ACC112 (cell line): ENCODE measurements around the gene GSG1L.

ENCODE experiments used
- H2AFZ ChIP-seq: fragments of 200-600 bp; sonication (generic); one replicate; pipeline ENCODE4 v1.6.0; 2017; ENCODE audit warnings: antibody characterized with exemption, low read length; ENCODE audit not compliant: unreplicated experiment
- H3K27ac ChIP-seq: fragments of 200-600 bp; sonication (generic); 2 replicates; pipeline ENCODE4 v1.5.1; 2014; ENCODE audit warnings: low read depth, mild to moderate bottlenecking, antibody characterized with exemption, low read length, moderate library complexity
- H3K27me3 ChIP-seq: fragments of 200-600 bp; sonication (generic); 2 replicates; pipeline ENCODE4 v1.6.1; 2014; ENCODE audit warnings: mild to moderate bottlenecking, antibody characterized with exemption, low read length, moderate library complexity, mixed read lengths; ENCODE audit not compliant: insufficient read depth
- H3K36me3 ChIP-seq: fragments of 200-600 bp; sonication (generic); 2 replicates; pipeline ENCODE4 v1.6.1; 2016; ENCODE audit warnings: mild to moderate bottlenecking, antibody characterized with exemption, low read length, moderate library complexity, mixed read lengths; ENCODE audit not compliant: insufficient read depth
- H3K4me1 ChIP-seq: fragments of 200-600 bp; sonication (generic); one replicate; pipeline ENCODE4 v1.6.1; 2016; ENCODE audit warnings: low read length, mixed read lengths; ENCODE audit not compliant: insufficient read depth, unreplicated experiment, control insufficient read depth
- H3K4me3 ChIP-seq: fragments of 200-600 bp; sonication (generic); 2 replicates; pipeline ENCODE4 v1.5.1; 2014; ENCODE audit warnings: mild to moderate bottlenecking, low read depth, low read length
- H3K79me2 ChIP-seq: fragments of 200-600 bp; sonication (generic); one replicate; pipeline ENCODE4 v1.6.0; 2016; ENCODE audit warnings: low read length; ENCODE audit not compliant: control insufficient read depth, unreplicated experiment, insufficient read depth

GSG1L gene

DNA sequence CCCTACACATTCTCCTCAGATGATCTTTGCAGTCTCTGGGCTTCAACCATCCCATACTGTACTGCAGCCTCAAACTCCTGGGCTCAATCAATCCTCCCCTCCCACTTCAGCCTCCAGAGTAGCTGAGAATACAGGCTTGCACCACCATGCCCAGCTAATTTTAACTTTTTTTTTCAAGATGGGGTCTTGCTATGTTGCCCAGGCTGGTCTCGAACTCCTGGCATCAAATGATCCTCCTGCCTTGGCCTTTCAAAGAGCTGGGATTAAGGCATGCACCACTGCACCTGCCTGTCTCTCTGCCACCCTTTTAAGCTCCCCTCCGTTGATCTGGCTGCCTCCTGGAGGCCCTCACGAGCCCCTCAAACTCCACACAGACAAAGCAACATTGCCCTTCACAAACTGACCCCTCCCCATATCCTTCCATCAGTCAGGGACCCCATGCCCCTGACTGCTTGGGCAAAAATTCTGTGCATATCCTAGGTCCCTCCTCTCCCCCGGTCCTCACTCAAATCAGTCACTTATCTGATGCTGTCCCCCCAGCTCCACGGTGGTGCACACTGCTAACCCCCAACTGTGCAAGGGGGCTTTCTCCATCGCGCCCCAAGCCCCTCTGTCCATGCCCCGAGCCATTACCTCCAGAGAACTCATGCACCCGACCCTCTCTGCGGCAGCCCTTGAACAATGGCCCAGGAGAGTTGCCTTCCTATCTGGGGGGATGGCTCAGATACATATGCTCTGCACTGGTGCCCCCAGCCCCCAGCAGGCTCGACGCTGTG lies 260.7 kb downstream of the GSG1L start:
- Histone ChIP-seq H3K4me3 (no peak overlapping the region), H3K27ac (no peak overlapping the region), H3K36me3 (no peaks in the 10 kb centered on the region), H3K27me3 (peaks cover 65% of the 10 kb centered on the region), H2AFZ (no peak overlapping the region), H3K79me2 (no peaks in the 10 kb centered on the region), H3K4me1 (no peaks in the 10 kb centered on the region)

DNA sequence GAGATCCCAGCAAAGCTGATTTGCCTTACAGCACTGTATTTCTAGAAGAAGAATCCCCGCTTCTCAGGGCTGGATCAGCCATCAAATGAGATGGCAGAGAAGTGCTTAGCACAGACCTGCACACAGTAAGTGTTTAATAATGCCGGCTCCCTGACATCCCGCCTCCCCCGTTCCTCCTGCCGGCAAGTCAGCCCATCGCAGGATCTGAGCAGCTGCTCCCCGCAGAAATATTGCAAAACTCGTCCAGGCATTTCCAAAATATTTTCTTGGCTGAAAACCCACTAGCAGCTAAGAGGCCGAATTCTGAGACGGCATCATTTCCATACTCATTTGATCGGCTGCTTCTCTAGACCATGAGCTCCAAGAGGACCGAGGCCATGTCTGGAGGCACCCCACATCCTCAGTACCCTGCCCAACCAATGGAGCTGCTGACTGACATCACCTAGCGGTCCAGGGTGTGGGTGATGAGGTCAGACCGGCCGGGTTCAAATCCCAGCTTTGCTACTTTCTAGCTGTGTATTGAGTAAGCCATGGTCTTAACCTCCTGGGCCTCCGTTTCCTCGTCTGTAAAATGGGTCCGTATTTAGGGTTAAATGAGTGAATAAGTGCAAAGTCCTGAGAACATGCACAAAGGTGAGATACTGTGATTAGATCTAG lies 262.1 kb downstream of the GSG1L start:
- Histone ChIP-seq H3K36me3 (no peaks in the 10 kb centered on the region), H2AFZ (no peak overlapping the region), H3K79me2 (no peaks in the 10 kb centered on the region), H3K27me3 (peaks cover 56% of the 10 kb centered on the region), H3K4me3 (no peak overlapping the region), H3K27ac (no peak overlapping the region), H3K4me1 (no peaks in the 10 kb centered on the region)

- peaks cover 50% of the 10 kb centered on the region for H3K27me3 ChIP-seq
Measured at GRCh38 chr16:27800817-27801216, 262.7 kb downstream of the GSG1L start.

GRCh38 chr16:27799896-27800295 lies 263.6 kb downstream of the GSG1L start:
- Histone ChIP-seq H3K4me1 (no peaks in the 10 kb centered on the region), H3K4me3 (no peak overlapping the region), H2AFZ (no peak overlapping the region), H3K36me3 (no peaks in the 10 kb centered on the region), H3K27ac (no peak overlapping the region), H3K27me3 (peaks cover 50% of the 10 kb centered on the region), H3K79me2 (no peaks in the 10 kb centered on the region)

More at GRCh38 chr16:27800817-27801216, 262.7 kb downstream of the GSG1L start:
- Histone ChIP-seq H3K27ac (no peak overlapping the region), H3K36me3 (no peaks in the 10 kb centered on the region), H3K4me1 (no peaks in the 10 kb centered on the region), H3K79me2 (no peaks in the 10 kb centered on the region), H2AFZ (no peak overlapping the region), H3K4me3 (no peak overlapping the region)

- no peaks in the 10 kb centered on the region for H3K36me3 ChIP-seq
- peaks cover 41% of the 10 kb centered on the region for H3K27me3 ChIP-seq
- no peak overlapping the region for H2AFZ ChIP-seq
- no peaks in the 10 kb centered on the region for H3K79me2 ChIP-seq
- no peak overlapping the region for H3K27ac ChIP-seq
- H3K4me3 ChIP-seq, result no peak overlapping the region
- H3K4me1 ChIP-seq, result no peaks in the 10 kb centered on the region
Measured at GRCh38 chr16:27798241-27798640, 265.3 kb downstream of the GSG1L start.

- H3K36me3 ChIP-seq, result no peaks in the 10 kb centered on the region
- no peak overlapping the region for H3K27ac ChIP-seq
- no peaks in the 10 kb centered on the region for H3K79me2 ChIP-seq
- peaks cover 25% of the 10 kb centered on the region for H3K27me3 ChIP-seq
- H3K4me3 ChIP-seq, result no peak overlapping the region
- H2AFZ ChIP-seq, result no peak overlapping the region
- H3K4me1 ChIP-seq, result no peaks in the 10 kb centered on the region
Measured at GRCh38 chr16:27795992-27796614, 267.4 kb downstream of the GSG1L start.

GRCh38 chr16:27793249-27793622 lies 270.3 kb downstream of the GSG1L start:
- Histone ChIP-seq H2AFZ (no peak overlapping the region), H3K4me1 (no peaks in the 10 kb centered on the region), H3K27me3 (peaks cover 17% of the 10 kb centered on the region; the same call in 1 of the 2 replicates), H3K4me3 (no peak overlapping the region), H3K36me3 (no peaks in the 10 kb centered on the region), H3K79me2 (no peaks in the 10 kb centered on the region), H3K27ac (no peak overlapping the region)

- Histone ChIP-seq H3K4me1 (no peaks in the 10 kb centered on the region), H3K36me3 (no peaks in the 10 kb centered on the region), H3K4me3 (no peak overlapping the region), H2AFZ (no peak overlapping the region), H3K27me3 (peaks cover 20% of the 10 kb centered on the region; the same call in 1 of the 2 replicates), H3K27ac (no peak overlapping the region), H3K79me2 (no peaks in the 10 kb centered on the region)
Measured at GRCh38 chr16:27792486-27793248, 270.8 kb downstream of the GSG1L start.

DNA sequence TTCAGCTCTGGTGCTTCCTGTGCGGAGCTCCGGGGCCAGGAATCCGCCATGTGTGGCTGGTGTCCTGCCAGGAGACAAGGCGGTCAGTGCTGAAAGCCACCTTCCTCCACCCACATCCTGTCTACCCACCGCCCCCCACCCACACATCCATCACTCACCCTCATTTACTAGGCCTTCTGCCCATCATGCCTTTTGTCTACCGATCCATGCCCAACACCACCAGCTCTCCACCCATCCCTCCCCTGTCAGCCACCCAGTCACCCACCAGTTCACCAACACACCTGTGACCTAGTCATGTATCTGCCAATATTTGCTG lies 272.2 kb downstream of the GSG1L start:
- no peak overlapping the region for H3K27ac ChIP-seq
- H2AFZ ChIP-seq, result no peak overlapping the region
- H3K36me3 ChIP-seq, result no peaks in the 10 kb centered on the region
- H3K4me1 ChIP-seq, result no peaks in the 10 kb centered on the region
- H3K27me3 ChIP-seq, result peaks cover 20% of the 10 kb centered on the region; the same call in 1 of the 2 replicates
- no peaks in the 10 kb centered on the region for H3K79me2 ChIP-seq
- no peak overlapping the region for H3K4me3 ChIP-seq

DNA sequence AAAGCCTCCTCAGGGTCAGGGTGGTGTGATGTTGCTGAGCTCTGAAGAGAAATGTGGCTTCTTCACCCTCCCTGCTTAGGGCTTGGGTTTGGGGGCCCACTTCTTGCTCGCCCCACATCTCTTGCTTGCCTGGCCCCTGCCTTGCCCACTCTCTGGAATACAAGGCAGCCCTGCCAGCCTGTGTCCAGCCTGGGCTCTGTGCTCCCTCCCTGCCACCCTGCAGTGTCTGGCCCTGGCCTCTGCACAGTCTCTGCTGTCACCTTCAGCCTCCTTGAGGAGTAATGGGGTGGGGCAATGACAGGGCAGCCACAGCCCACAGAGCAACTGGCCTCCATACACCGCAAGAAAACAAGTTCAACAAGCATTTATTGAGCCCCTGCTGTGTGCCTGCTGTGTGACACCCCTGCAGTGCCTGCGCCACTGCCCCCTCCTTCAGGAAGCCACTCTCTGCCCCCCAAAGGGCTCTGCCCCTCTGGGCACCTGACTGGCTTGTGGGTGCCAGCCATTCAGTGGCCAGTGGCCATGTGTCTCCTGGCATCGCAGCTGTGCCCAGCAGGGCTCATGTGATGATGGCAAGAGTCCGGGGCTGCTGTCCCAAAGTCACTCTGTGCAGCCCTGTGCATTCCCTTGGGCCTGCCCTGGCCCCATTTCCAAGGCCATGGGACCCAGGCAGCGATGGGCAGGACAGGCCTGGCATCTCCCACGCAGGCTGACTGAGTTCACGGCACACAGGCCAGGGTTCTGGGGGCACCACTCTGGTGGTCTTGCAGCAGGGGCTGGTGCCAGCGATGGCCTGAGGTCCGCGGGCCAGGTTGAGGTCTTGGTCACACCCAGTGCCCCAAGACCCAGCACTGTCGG lies 272.7 kb downstream of the GSG1L start:
- Histone ChIP-seq H3K27ac (no peak overlapping the region), H3K79me2 (no peaks in the 10 kb centered on the region), H2AFZ (no peak overlapping the region), H3K4me1 (no peaks in the 10 kb centered on the region), H3K27me3 (peaks cover 20% of the 10 kb centered on the region; the same call in 1 of the 2 replicates), H3K4me3 (no peak overlapping the region), H3K36me3 (no peaks in the 10 kb centered on the region)
